NK-92 treated with Interleukin-12 subunit alpha and Interleukin-12 subunit beta, amount 100 ng/mL, for 24 hours (cell line): ENCODE data around the gene HIPK4.
"Not testable (repeated sequence)": the region's sequence is repeated elsewhere in the genome, so short reads cannot be mapped to it uniquely, and the experiment has no call there.

Experiments used
- DNase-seq: peaks from one replicate; lab custom pipeline; 2025; lab: John Stamatoyannopoulos, UW

HIPK4 gene

DNA sequence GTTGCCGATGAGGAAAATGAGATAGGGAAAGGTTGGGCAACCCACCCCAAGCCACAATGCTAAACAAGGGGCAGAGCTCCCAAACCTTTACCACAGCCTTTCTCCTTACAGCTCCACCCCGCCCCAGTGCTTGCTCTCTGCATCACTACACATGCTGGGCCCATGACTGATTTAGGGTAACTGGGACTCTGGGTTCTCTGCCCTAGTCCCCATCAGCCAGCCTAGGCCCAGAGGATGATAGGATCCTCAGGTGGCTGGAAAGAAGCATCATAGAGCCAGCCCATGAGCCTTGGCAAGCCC lies 53.4 kb downstream of the HIPK4 start:
- DNase-seq: no peak

DNA sequence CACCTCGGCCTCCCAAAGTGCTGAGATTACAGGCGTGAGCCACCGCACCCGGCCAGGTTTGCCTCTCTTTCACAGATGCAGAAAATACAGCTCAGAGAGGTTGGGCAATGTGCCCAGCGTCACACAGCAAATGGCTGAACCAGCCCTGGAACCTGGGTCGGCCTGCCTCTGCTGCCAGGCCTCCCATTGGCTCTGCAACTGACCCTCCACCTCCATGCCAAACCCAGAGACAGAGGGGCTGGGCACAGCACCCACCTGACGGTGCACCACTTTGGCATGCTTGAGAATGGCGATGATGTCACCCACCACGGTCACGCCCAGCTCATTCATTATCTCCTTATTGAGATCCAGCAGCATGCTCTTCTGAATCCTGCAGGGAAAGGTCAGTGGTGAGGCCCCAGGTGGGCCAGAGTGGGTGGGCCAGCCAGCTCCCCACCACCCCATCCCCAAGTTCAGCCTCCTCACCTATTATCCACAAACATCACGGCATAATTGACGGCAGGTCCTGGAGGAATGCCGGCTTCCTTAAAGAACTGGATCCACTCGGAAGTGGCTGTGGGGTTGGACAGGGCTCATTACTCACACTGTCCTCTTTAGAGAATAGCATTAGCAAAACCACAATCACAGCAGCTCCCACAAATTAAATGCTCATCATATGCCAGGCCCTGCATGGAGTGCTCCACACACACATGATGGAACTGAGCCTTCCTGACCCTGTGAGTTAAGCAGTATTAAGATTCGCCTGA lies 54.0 kb downstream of the HIPK4 start:
- DNase-seq: no peak

DNA sequence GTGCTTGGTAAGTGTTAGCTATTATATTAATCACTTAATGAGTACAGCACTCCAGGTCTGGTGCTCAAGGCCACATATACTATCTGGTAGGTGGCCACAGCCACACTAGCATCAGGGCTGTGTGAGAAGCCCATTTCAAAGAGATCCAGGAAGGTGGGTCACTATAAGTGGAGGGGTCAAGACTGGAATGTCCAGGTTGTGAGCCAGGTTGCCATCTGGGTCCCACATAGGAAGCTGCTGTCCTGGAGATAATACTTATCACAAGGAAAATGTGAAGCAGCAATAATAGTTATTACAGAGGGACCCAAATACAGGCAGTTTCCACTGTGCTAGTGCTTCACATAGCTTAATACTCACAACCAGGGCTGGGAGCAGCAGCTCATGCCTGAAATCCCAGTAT lies 54.9 kb downstream of the HIPK4 start:
- no peak for DNase-seq

DNA sequence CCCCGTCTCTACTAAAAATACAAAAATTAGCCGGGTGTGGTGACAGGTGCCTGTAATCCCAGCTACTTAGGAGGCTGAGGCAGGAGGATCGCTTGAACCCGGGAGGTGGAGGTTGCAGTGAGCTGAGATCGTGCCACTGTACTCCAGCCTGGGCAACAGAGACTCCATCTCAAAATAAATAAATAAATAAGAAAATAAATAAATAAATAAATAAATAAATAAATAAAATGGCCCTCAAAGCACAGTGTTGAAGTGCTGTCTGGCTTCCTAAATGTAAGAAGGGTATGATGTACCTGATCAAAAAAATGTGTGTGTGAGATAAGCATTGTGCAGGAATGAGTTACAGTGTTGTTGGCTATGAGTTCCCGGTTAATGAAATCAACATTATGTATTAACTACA lies 56.9 kb downstream of the HIPK4 start:
- not testable (repeated sequence) for DNase-seq

DNA sequence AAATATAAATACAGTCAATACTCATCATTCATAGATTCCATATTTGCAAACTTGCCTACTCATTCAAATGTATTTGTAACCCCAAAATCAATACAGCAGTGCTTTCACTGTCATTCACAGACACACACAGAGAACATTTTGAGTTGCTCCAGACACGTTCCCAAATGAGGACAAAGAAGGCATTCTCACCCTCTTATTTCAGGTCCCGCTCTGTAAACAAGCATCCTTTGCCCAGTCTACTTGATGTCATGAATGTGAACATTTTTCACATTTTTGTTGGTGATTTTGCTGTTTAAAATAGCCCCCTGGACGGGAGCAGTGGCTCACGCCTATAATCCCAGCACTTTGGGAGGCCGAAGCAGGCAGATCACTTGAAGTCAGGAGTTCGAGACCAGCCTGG lies 57.3 kb downstream of the HIPK4 start:
- DNase-seq: no peak

DNA sequence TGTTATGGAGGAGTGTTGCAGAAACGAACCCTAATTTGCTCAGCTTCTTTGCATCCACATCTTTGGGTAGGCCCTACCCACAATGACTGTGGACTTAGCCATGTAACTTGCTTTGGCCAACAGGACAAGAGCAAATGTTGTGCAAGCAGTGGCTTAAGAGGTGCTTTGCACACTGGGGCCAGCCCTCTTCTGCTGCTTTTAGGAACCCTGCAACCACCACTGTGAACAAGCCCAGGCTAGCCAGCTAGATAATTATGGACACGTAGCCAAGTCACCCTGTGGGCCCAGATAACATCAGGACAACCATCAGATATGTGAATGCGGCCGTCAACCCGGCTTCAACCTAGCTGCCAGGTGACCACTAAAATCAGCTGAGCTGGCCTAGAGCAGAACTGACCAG lies 58.9 kb downstream of the HIPK4 start:
- no peak for DNase-seq
